T1000 (cell line): ENCODE results near the gene NFU1.
A peak's percentile ranks its signal among the peaks of the same experiment; 100 is the strongest.

Experiments used
- DNase-seq: peaks from one replicate; lab custom pipeline; 2025; ENCODE audit warnings: mixed read lengths; lab: John Stamatoyannopoulos, UW

NFU1 gene

DNA sequence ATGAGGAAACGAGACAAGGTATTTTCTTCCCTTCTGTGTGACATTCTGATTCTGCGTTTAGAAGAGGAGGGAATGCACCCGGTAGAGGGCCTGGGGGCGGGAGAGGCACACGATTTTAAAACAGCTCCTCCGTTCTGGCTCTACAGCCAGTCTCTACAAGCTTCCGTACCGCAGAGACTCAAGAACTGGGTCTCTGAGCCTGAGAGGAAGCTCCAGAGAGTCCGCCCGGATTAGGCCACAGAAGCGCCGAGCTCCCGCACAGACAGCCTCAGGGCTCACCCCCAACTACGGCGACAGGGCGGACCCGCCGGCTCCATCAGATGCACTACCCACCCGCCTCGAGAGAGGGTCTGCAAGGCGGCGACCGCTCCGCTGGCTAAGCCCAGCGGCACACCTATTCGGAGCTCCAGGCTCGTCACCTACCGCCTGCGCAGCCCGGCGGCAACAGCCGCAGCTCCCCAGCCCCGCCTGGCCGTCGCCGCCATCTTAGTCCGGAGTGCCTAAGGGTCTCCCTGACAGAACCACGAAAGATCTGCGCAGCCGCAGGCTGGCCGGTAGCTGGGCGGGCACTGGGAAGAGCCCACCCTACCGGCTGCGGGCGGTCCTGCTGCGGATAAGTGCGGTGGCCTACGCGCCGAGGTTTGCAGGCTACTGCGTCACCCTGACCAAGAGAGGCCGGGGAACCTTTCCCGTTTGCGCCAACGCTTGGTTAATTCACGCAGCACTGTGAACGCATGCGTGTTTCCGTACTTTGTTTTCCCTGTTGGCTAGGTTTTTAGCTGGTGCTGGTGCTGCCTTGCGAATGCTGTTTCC lies at the start of gene NFU1:
Gene NFU1, minus strand, starts transcription at position 498 of the 813 bp plus-strand sequence. Its CDS starts 13 bp downstream, at position 485.
- peak; percentile 90 for DNase-seq

DNA sequence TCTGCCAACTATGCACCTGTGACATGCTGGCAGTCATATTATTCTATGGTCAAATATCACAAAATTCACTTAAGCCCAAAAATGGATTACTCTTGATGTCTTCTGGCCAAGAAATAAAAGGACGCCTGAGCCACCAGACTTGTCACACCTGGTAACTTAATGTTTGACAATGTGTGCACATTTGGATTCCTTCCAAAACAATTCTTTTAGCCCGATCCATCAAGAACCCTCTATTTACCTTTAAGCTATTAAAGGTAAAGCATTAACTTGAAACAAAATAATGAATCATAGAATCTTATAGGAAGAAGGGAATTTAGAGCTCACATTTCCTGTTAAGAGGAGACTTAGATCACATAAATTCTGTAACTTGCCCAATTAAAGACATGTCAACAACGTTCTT lies 46.5 kb upstream of the NFU1 start:
- DNase-seq, result no peak

DNA sequence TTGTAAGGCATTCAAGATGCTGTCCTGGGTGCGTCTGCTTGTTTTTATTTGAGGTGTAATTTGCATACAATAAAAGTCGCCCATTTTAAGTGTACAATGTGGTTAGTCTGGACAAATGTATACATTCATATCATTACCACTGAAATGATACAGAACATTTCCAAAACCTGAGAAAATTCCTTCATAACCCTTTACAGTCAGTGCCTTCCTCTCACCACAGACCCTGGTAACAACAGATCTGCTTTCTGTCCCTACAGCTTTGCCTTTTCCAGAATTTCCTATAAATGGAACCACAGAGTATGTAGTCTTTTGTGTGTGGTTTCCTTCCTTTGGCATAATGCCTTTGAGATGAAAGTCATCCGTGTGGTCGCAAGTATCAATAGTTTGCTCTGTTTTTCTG lies 45.8 kb upstream of the NFU1 start:
- DNase-seq, result no peak

DNA sequence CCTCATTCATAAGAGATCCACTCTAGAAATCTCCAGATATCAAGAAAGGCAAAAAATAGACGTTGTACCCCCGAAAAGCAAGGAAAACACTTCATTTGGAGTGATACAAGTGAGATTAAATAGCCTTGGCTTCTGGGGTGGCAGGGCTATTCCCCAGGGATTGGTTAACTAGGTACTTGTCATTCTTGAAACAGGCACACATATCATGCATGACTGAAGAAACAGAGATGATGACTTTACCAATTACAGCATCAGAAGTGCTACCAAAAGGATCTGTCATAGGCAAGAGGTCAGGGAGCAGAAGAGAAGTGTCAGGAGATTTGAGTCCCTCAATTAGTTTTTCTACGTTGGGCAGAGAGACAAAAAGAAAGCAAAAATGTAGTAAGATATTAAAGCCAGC lies 45.2 kb upstream of the NFU1 start:
- DNase-seq, result no peak

DNA sequence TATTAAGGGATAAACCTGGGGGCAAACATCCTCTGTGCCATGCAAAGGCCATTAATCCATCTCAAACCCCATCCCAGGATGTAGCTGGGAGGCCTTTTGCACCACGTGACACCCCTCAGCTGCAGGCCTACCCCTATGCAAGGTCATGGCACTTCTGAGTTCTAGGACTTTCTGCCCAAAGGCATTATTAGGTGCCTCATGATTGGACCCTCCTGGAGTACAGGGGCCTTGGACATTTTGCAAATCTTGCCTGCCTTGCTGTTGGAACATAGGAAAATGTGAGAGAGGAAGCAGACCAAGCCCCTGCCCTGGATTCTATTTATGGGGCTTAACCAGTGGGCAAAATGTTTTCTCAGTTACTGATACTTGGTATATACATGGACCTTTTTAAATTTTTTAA lies 44.2 kb upstream of the NFU1 start:
- DNase-seq, result no peak

DNA sequence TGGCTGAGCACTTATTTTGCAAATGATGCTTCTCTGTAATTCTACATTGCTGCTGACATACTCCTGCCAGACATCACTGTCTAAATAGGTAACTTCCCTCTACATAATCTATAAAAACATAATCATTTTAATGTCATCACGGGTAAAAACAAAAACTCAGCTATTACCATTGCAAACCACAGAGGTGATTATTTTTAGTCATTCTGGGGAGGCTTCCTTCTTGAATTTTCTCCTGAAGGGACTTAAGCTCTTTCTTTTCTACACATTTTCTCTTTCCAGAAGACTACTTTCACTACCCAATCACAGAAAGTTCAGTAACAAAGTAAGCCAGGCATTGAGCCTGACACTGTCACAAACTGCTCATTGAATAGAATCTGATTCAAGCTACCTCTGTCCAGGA lies 40.4 kb upstream of the NFU1 start:
- no peak for DNase-seq

DNA sequence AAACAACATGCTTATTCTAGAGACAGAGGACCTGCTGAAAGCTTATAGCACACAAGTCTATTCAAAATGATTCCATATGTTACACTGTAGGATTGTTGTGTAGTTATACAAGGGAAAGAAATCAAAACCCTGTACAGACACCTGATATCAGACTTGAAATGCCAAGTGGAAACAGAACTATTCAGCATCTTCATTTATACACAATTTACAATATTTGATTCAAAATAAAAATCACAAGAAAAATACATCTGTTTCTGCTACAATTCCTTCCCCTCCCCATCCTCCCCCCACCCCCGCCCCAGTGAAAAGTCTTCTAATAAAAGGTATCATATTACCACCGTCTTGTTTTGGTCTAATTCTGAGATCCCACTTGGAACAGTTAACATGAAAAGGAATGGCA lies 37.5 kb upstream of the NFU1 start:
- no peak for DNase-seq

DNA sequence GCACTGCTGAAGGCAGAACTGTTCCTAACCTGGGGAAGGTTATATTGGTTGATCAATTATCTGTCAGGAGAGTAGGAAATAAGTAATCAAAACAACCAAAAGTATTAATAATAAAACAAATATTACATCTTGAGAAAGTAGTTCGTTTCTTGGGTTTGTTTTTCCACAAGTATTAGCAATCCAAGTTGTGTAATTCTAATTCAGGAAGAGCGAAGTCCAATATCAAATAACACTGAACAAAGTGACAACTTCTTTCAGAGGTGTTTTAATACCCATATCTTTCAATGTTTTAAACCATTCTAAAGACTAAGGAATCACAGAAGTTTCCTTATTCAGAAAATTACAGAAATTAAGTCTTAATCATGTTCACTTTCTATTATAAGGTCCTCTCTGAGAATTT lies 34.6 kb upstream of the NFU1 start:
- no peak for DNase-seq

DNA sequence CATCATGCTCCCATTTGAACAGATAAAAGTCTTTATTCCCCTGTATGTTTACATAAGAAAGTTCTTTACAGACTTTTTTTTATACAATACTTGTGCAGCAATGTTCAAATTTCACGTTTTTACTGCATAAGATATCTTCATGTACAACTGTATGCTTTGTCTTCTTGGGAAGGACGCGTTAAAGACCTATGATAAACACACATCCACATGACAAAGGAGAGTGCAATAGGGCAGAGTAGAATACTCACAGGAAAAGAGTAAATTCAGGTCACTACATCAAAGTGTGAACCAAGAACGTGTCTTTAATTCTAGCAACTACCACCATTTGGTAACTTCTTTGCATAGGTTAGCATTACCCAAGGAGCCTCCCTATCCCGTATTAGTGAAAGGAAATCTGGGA lies 33.7 kb upstream of the NFU1 start:
- DNase-seq, result no peak

DNA sequence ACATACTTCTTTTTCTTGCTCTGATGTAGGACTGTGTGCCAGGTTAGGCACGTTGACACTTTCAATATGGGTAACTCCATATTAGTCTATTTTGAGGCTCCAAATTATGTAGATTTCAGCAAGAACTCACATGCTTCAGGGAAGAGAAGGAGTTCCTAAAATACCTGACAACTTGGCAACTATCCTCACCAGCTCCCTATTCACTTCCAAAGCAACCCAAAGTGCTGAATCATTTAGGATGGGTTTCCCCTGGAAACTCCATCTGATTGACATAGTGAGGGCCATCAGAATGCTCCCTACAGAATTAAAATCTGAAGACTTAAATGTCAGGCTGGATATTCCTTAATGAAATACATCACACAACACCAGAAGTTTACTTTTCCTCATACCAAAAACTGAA lies 32.5 kb upstream of the NFU1 start:
- DNase-seq, result no peak

DNA sequence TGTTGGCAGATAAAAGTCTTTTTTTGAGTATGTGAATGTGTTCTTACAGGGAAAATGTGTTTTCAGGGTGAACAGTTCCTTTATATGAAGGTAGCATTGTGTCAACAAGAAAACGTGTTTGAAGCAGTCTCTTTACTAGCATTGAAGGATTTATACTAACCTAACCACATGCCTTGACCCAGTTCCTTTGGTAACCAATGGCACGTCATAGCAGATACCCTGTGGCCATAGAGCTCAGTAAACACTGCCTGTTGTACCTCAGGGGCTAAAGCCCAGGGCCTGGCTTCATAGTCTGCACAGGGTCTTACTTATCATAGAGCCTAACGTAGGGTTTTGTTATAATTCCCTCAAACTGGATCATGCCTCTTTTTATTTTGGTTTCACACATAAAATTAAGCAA lies 32.1 kb upstream of the NFU1 start:
- no peak for DNase-seq

DNA sequence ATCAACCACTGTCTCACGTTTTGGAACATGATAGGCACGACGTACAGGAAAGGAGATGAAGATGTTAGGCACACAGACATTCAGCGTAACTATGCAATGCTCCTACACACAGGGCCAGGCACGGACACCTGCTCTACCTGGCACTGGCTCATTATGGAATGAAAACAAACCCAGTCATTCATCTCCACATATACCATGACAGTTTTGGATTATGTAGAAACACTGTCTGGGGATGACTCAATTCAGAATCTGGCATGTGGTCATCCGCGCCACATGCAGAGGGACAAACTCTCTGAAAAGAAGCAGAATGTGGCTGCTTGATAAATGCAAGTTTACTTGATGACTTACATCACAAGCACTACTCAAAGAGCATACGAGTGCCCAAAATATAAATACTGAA lies 29.5 kb upstream of the NFU1 start:
- DNase-seq, result no peak

DNA sequence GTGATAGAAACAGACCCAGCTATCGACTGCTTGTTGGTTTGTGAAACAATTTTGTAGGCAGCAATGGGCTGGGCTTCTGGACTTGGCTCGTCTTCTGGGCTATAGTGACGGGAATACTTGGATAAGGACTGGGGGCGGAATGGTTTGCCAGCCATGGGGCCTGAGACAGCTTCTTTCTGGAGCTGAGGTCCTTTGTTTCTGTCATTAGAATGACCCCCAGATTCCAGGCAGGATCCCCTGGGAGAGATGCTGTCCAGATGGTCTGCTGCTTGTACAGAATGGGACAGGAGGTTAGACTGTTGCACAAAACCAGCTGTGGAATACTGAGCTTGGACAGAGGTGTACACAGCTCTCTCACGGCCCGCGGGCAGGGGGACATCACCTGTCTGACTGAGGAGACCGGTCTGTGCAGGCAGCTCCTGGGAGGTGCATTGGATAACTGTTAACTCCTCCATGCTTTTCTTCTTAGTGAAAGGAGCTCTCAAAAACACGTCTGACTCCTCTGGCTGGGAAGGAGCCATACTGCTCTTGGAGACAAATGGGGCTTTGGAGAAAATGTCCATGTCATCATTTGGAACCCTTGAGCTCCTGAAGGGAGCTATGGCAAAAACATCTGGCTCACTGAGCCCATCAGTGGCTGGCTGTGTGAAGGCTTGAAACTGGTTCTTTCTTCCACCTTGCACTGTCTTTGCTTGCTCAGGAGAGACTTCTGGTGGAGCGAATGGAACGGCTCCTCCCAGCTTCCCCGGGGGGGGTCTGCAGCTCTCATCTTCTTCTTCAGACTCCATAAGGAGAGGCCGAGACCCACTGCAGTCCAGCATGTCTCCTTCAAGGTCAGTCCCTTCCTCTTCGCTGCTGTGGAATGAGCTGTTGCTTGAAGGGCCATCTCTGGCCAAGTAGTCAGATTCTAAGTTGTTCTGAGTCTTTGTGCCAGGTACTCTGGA lies 28.6 kb upstream of the NFU1 start:
- DNase-seq, result no peak

DNA sequence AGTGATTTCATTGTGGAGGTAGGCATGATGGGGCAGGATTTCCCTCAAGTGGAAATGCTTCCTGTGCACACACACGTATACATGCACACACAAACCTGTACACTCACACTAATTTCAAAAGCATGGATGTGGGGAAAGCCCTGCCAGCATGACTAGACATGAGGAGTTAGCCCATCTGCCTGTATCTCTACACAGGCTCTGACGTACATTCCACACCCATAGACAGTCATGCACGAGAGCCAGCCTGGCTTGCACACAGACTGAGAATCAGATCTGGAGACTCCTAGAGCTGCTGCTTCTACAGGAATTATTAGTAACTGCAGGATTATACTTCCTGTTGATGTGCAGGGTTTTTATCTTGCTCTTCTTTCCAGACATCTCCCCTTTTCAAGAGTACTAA lies 27.3 kb upstream of the NFU1 start:
- DNase-seq, result no peak

DNA sequence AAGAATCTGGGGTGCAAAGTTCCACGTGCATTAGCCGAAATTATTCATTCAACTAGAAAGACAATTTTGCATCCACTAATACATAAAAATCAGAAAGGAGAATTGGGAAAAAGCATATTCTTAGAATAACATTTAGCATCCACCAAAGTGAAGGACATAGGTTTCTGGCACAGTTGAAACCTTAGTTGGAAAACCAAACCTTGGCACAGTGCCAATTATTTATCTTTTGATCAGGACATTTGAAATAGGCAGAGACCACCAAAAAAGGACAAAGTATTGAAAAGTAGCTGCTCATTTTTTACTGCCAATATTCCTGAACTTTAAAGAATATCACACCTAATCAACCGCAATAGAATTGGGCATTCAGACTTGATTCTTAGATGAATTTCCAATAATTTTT lies 25.5 kb upstream of the NFU1 start:
- DNase-seq, result no peak

DNA sequence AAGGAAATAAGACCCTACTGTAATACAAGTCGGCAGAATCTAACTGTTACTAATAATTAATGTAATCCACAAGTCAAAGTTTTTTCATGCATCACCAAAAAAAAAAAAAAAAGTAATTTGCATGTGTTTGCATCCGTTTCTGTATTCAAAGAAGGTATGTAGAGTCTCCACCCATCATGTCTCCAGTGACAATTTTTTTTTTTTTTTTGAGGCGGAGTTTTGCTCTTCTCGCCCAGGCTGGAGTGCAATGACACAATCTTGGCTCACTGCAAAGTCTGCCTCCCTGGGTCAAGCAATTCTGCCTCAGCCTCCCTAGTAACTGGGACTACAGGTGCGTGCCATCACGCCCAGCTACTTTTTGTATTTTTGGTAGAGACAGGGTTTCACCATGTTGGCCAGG lies 24.2 kb upstream of the NFU1 start:
- no peak for DNase-seq

DNA sequence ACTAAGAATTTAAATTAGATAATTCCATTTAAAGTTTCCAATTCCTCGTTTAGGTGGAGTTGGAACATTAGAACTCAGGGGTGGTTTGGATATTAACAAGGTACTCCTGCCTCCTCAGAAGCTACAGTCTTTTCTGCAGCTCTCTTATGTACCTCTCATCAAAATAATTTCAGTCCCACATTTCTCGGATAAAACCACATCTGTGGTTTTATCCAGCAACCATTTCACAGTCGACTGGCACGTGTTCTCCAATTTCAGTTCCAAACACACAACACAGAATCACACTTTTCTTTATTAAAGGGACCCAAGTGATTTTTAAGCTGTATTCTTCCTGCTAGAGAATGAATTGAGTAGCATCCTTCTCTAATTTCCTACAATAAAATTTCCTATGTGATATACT lies 22.7 kb upstream of the NFU1 start:
- no peak for DNase-seq

DNA sequence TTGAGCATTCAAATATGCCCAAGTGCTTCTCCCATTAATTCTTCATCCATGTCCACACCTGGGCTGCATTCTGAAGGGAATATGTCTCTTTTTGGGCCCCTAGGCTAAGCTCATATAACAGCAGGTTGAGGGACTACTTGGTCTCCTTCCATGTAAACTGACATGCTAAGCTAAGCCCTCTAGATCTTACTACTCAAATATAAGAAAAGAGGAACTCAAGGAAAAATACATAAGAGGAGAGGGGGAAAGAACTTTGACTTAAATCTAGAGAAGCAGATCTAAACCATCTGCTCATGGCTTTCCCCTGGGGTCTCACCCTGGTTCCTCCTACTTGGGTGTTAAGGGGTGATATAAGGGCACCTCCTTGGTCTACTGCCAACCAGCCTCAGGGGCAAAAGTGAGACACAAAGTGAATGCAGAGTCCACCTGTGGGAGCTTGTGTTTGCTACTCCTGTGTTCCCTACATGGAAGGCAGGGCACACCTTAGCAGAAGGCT lies 19.8 kb upstream of the NFU1 start:
- DNase-seq, result no peak

DNA sequence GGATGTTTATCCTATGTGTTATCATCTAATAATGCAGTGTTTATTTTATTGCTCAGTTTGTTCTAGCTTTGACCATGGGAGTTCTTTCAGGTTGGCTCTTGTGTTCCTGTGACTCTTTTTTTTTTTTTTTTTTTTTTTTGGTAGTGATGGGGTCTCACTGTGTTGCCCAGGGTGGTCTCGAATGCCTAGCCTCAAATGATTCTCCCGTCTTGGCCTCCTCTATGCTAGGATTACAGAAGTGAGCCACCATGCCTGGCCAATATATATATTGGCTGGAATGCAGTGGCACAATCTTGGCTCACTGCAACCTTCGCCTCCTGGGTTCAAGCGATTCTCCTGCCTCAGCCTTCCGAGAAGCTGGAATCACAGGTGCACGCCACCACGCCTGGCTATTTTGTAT lies 18.9 kb upstream of the NFU1 start:
- DNase-seq, result no peak

DNA sequence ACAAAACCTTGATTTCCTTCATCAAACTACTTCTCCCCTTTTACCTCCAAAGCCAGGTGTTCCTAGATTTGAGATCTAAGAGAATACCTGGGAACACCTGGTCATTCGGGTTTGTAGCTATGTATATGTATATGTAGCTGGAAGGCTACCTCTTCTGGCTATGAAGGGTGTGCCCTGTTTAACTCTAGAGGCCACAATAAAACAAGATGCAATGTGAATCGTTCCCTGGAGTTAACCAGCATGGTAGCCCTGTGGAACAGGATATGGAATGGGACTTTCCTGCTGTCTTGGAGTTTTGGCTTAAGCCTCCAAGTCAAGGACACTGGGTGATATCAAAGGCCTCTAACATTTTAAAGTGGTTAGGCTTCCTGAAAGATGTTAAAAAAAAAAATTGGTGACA lies 17.7 kb upstream of the NFU1 start:
- no peak for DNase-seq

DNA sequence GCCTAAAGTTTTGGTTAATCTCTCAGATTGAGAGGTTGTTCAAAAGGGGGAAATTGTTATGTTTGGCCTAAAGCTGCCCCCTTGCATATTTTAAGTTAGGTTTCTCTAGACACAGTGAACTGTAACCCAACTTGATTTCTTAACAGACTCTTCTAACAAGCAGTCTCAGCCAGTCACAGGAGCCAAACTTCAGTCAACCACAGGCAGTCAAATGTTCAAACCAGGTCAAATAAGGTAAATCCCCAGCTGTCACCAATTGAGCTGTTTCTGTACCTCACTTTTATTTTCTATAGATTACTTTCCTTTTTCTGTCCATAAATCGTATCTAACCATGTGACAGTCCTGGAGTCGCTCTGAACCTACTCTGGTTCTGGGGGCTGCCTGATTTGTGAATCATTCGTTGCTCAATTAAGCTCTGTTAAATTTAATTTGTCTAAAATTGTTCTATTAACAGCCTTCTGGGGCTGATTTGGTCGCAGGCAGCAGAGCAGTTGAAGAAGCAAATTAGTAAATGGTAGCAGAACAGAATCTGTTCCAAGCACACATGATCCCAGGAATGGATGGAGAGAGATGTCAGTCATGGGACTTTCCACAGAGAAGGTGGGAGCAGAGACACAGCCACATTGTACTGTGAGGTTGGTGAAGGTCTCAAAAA lies 16.4 kb upstream of the NFU1 start:
- no peak for DNase-seq

DNA sequence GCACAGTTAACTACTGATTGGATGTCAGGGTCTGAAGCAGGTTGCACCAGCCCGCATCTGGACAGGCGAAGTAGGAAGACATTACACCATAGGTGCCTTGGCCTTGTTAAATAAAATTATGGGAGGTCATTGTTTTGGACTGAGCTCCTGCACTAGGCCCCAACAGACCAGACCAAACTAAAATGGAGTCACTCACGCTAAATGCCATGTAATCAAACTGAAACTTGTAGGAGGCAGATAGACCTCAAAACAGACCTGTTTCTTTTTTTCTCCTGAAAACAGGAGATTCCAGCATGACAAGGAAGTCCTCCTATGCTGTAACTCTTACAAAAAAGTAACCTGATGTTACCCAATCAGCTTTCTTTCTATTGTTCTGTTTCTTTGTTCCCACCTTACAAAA lies 15.5 kb upstream of the NFU1 start:
- DNase-seq, result no peak
